Measurements from ENCODE around the gene FGG. TPM values are rescaled to one million over a fixed set of nuclear protein-coding genes. Genes with fewer than 3 reads are reported as not detected.

Gene FGG
- total RNA-seq, 6 experiments from 2014 or later, result 5,578 to 14,578 (median 13,052) TPM

DNA sequence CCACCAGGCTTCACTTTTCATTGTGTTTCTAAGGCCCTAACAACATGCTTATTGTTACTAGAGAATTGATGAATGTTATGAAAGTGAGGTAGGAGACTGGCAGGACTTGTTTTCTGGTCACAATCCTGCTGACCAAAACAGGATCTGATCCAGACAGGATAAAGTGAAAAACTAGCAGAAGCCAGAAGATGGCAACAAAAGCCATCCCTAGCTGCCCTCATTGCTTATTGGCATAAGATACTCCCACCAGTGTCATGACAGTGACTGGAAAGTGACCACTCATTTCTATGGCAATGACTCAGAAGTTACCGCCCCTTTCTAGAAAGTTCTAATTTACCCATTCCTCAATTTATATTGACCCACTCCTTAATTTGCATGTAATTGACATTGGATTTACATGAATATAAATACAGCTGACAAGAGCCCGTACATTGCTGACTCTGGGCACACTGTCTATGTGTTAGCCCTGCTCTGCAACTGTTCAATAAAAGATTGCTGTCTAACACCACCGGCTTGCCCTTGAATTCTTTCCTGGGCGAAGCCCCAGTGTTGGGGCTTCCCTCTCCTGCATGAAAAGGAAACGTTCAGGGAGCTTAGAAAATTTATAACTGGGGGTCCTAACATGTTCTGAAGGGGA lies 30.0 kb upstream of the FGG start:
- no peaks in the 10 kb centered on the region for H3K4me1 ChIP-seq
- no peaks in the 10 kb centered on the region for H3K36me3 ChIP-seq
- DNase-seq (no peak), ATAC-seq (peak; percentile 36 to 83 (median 64))
- TF ChIP-seq, protein P1, sequence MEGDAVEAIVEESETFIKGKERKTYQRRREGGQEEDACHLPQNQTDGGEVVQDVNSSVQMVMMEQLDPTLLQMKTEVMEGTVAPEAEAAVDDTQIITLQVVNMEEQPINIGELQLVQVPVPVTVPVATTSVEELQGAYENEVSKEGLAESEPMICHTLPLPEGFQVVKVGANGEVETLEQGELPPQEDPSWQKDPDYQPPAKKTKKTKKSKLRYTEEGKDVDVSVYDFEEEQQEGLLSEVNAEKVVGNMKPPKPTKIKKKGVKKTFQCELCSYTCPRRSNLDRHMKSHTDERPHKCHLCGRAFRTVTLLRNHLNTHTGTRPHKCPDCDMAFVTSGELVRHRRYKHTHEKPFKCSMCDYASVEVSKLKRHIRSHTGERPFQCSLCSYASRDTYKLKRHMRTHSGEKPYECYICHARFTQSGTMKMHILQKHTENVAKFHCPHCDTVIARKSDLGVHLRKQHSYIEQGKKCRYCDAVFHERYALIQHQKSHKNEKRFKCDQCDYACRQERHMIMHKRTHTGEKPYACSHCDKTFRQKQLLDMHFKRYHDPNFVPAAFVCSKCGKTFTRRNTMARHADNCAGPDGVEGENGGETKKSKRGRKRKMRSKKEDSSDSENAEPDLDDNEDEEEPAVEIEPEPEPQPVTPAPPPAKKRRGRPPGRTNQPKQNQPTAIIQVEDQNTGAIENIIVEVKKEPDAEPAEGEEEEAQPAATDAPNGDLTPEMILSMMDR (IDR thresholded peaks at IDR 0.05), result peak; percentile 11 to 44 (median 28)
- no peak for TF ChIP-seq POLR2A (IDR thresholded peaks at IDR 0.05)
- H3K4me3 ChIP-seq, result no peak overlapping the region
- intact Hi-C loops (cut with DNase I), result loop anchor here (10.0 kb wide), 1 partner anchor 132 kb away; no protein-coding TSS in a partner anchor
- no peaks in the 10 kb centered on the region for H3K27me3 ChIP-seq
- H3K9me3 ChIP-seq, result no peaks in the 10 kb centered on the region
- WGBS (ENCODE audit: insufficient coverage, low coverage, low lambda C conversion rate, missing lambda C conversion rate), result 74% methylated on average over 5 of the region's 5 CpGs
- H3K27ac ChIP-seq, result no peak overlapping the region

DNA sequence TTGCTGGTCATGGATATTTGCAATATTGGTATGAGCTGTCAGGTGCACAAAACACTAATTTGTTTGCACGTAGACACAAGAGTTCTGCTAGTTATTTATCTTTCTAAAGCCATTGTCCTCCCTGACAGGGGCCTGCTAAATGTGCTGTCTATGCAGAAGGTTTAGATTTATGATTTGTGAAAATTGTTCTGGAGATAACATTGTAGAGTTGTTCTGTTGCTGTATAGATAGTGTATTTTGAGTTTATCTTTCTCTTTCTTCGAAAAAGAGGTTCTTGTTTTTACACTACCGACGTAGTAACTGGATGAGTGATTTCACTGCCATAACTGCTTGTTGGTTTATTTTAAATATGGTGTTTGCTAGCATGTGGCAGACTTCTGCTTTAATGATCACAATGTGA lies 28.5 kb upstream of the FGG start:
- ATAC-seq, result no peak
- WGBS (ENCODE audit: insufficient coverage, low coverage, low lambda C conversion rate, missing lambda C conversion rate), result 60% methylated on average over 4 of the region's 4 CpGs
- intact Hi-C loops (cut with DNase I), result loop anchor here (10.0 kb wide), 1 partner anchor 134 kb away; no protein-coding TSS in a partner anchor
- no peaks in the 10 kb centered on the region for H3K4me1 ChIP-seq
- H3K9me3 ChIP-seq, result no peaks in the 10 kb centered on the region
- no peaks in the 10 kb centered on the region for H3K36me3 ChIP-seq
- DNase-seq, result no peak
- H3K27ac ChIP-seq, result no peak overlapping the region
- no peak overlapping the region for H3K4me3 ChIP-seq
- H3K27me3 ChIP-seq, result no peaks in the 10 kb centered on the region
- TF ChIP-seq POLR2A (IDR thresholded peaks at IDR 0.05), result no peak
- TF ChIP-seq, protein P1 (IDR thresholded peaks at IDR 0.05), result no peak

DNA sequence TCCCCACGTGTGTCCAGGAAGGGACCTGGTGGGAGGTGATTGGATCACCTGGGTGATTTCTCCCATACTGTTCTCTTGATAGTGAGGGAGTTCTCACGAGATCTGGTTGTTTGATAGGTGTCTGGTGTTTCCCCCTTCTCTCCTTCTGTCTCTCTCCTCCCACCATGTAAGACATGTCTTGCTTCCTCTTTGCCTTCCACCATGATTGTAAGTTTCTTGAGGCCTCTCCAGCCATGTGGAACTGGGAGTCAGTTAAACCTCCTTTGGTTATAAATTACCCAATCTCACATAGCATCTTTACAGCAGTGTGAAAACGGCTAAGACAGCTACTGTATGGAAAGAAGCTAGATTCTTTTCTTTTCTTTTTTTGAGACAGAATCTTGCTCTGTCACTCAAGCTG lies 21.6 kb upstream of the FGG start:
- H3K4me3 ChIP-seq, result no peak overlapping the region
- TF ChIP-seq, protein P1 (IDR thresholded peaks at IDR 0.05), result no peak
- TF ChIP-seq POLR2A (IDR thresholded peaks at IDR 0.05), result no peak
- no peaks in the 10 kb centered on the region for H3K36me3 ChIP-seq
- H3K27me3 ChIP-seq, result no peaks in the 10 kb centered on the region
- intact Hi-C loops (cut with DNase I), result no loop called here
- no peak for ATAC-seq
- DNase-seq, result no peak
- H3K27ac ChIP-seq, result no peak overlapping the region
- no peaks in the 10 kb centered on the region for H3K4me1 ChIP-seq
- WGBS (ENCODE audit: insufficient coverage, low coverage, low lambda C conversion rate, missing lambda C conversion rate), result 60% methylated on average over 3 of the region's 3 CpGs
- H3K9me3 ChIP-seq, result no peaks in the 10 kb centered on the region

DNA sequence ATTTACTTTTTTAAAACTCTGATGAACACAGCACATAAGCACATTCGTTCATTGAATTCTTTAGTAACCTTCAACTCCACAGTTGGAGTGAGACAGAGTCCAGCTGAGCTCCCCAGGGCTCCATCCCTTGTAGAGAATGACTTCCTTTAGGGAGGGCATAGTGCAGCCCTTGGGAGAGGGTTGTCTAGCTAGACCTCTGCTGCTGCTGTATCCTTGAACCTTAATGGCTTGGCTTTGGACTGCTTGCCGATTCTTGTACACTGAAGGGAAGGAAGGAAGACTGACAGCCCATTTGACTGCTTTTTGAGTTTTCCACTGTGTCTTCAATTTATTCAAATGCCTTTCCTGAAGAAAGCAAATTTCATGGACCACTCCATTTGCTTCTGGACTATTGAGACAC lies 19.4 kb upstream of the FGG start:
- H3K27me3 ChIP-seq, result no peaks in the 10 kb centered on the region
- WGBS (ENCODE audit: insufficient coverage, low coverage, low lambda C conversion rate, missing lambda C conversion rate), result 65% methylated on average over 2 of the region's 2 CpGs
- ATAC-seq, result no peak
- TF ChIP-seq, protein P1 (IDR thresholded peaks at IDR 0.05), result no peak
- TF ChIP-seq POLR2A (IDR thresholded peaks at IDR 0.05), result no peak
- no peak for DNase-seq
- peaks cover 0 to under 1% (median 0%) of the 10 kb centered on the region in 4 donors for H3K4me1 ChIP-seq
- no peaks in the 10 kb centered on the region for H3K36me3 ChIP-seq
- no peak overlapping the region for H3K27ac ChIP-seq
- H3K9me3 ChIP-seq, result no peaks in the 10 kb centered on the region
- intact Hi-C loops (cut with DNase I), result no loop called here
- H3K4me3 ChIP-seq, result no peak overlapping the region

Measured in right lobe of liver (tissue), 6 donors.